K562 (cell line): ENCODE results near the gene ZMIZ1. TPM values are rescaled to one million over a fixed set of nuclear protein-coding genes. Genes with fewer than 3 reads are reported as not detected.
A peak's percentile ranks its signal among the peaks of the same experiment; 100 is the strongest.

Experiments
- COPS2 ChIP-seq: fragments of 450-650 bp; conservative IDR thresholded peaks from 2 replicates; pipeline ENCODE4 v1.6.1; 2016; ENCODE audit warnings: mild to moderate bottlenecking, moderate library complexity
- E2F5 ChIP-seq: sonication (generic); formaldehyde crosslinking; IDR thresholded peaks from 2 replicates; pipeline ENCODE4 v1.8.0; 2022; ENCODE audit warnings: mild to moderate bottlenecking, missing genetic modification reagents
- EP300 ChIP-seq: IDR thresholded peaks from 2 replicates; pipeline ENCODE4 v1.6.1; 2012; ENCODE audit warnings: low read length, improper control_type of control experiment
- FOS ChIP-seq: IDR thresholded peaks from 3 replicates; pipeline ENCODE4 v1.6.1; 2011; ENCODE audit not compliant: insufficient read length; ENCODE audit errors: extremely low read depth
- GABPB2 ChIP-seq: fragments of 250-450 bp; sonication (Bioruptor Pico); conservative IDR thresholded peaks from 2 replicates; pipeline ENCODE4 v1.5.1; 2021; ENCODE audit warnings: mild to moderate bottlenecking
- HMBOX1 ChIP-seq: sonication (generic); IDR thresholded peaks from 2 replicates; pipeline ENCODE4 v1.6.1; 2016
- HMGN3 ChIP-seq: IDR thresholded peaks from 2 replicates; pipeline ENCODE4 v1.6.1; 2011; ENCODE audit warnings: borderline replicate concordance, low read depth, mild to moderate bottlenecking, mixed read lengths, low read length; ENCODE audit not compliant: insufficient read length; ENCODE audit errors: extremely low read depth
- KLF6 ChIP-seq: fragments of 250-450 bp; sonication (Bioruptor Pico); IDR thresholded peaks from 2 replicates; pipeline ENCODE4 v1.4.0; 2020; ENCODE audit warnings: mild to moderate bottlenecking, moderate library complexity, borderline replicate concordance
- MAX ChIP-seq: sonication (generic); formaldehyde crosslinking; IDR thresholded peaks from 2 replicates; pipeline ENCODE4 v1.9.0; 2022; ENCODE audit warnings: mild to moderate bottlenecking, missing genetic modification reagents
- MCM7 ChIP-seq, 2 experiments: fragments of 450-650 bp; IDR thresholded peaks; 2 replicates each; pipeline ENCODE4 v1.6.1; 2016 to 2018
- NCOA2 ChIP-seq, 2 experiments: fragments of 450-650 bp; IDR thresholded peaks; 2 replicates each; pipeline ENCODE4 v1.6.1; 2018; ENCODE audit warnings: mild to moderate bottlenecking in 2 of 2, moderate library complexity in 1 of 2; ENCODE audit not compliant: partially characterized antibody in 2 of 2
- NELFE ChIP-seq: IDR thresholded peaks from 2 replicates; pipeline ENCODE4 v1.6.1; 2011; ENCODE audit warnings: mild to moderate bottlenecking; ENCODE audit not compliant: insufficient read depth, insufficient read length
- NR2C1 ChIP-seq, 2 experiments: fragments of 450-650 bp; IDR thresholded peaks; 2 replicates each; pipeline ENCODE4 v1.6.1; 2017; ENCODE audit warnings: mild to moderate bottlenecking in 2 of 2, antibody characterized with exemption in 1 of 2, inconsistent platforms in 1 of 2, missing compliant biosample characterization in 1 of 2, missing genetic modification characterization in 1 of 2
- PHF8 ChIP-seq: fragments of 200-600 bp; sonication (generic); IDR thresholded peaks from 2 replicates; pipeline ENCODE4 v1.6.1; 2012; ENCODE audit warnings: mixed run types, mild to moderate bottlenecking, inconsistent platforms, low read length, moderate library complexity, borderline replicate concordance
- PRPF4 ChIP-seq: fragments of 200-400 bp; formaldehyde crosslinking; IDR thresholded peaks from one replicate; pipeline ENCODE4 v1.6.1; 2017; ENCODE audit warnings: low read length, low read depth, mild to moderate bottlenecking; ENCODE audit not compliant: insufficient read depth, poor library complexity, severe bottlenecking
- RNF2 ChIP-seq: sonication (generic); IDR thresholded peaks from 2 replicates; pipeline ENCODE4 v1.6.1; 2016
- SMAD3 ChIP-seq: fragments of 450-650 bp; formaldehyde crosslinking; conservative IDR thresholded peaks from 2 replicates; pipeline ENCODE4 v1.4.0; 2020; ENCODE audit warnings: mild to moderate bottlenecking
- SP2 ChIP-seq: IDR thresholded peaks from 2 replicates; pipeline ENCODE4 v1.6.1; 2011; ENCODE audit warnings: mild to moderate bottlenecking, low read depth, low read length, moderate library complexity; ENCODE audit not compliant: poor library complexity, severe bottlenecking; ENCODE audit errors: extremely low read depth
- SREBF1 ChIP-seq: fragments of 150-350 bp; IDR thresholded peaks from 2 replicates; pipeline ENCODE4 v1.6.1; 2014; ENCODE audit warnings: antibody characterized with exemption, low read depth, low read length, borderline replicate concordance
- SRSF1 ChIP-seq: fragments of 200-400 bp; formaldehyde crosslinking; IDR thresholded peaks from 2 replicates; pipeline ENCODE4 v1.6.1; 2017; ENCODE audit warnings: mild to moderate bottlenecking, low read depth, low read length, moderate library complexity
- TEAD4 ChIP-seq, 2 experiments: sonication (generic) in 1 of 2; formaldehyde crosslinking in 1 of 2; IDR thresholded peaks; 2 replicates each; pipeline versions ENCODE4 v1.6.1 to v1.8.0; 2012 to 2022; ENCODE audit warnings: borderline replicate concordance in 1 of 2, inconsistent platforms in 1 of 2, low read length in 1 of 2, mild to moderate bottlenecking in 1 of 2, missing genetic modification reagents in 1 of 2
- TGIF2 ChIP-seq: sonication (generic); formaldehyde crosslinking; IDR thresholded peaks from 2 replicates; pipeline ENCODE4 v1.8.1; 2022; ENCODE audit warnings: mild to moderate bottlenecking, missing genetic modification reagents, moderate library complexity
- THRAP3 ChIP-seq: fragments of 450-650 bp; IDR thresholded peaks from 2 replicates; pipeline ENCODE4 v1.6.1; 2016; ENCODE audit warnings: mild to moderate bottlenecking, inconsistent platforms, borderline replicate concordance
- ZC3H4 ChIP-seq: sonication (generic); formaldehyde crosslinking; IDR thresholded peaks from 2 replicates; pipeline ENCODE4 v1.9.0; 2021; ENCODE audit warnings: missing genetic modification reagents, borderline replicate concordance
- ZC3H8 ChIP-seq: fragments of 450-650 bp; IDR thresholded peaks from 2 replicates; pipeline ENCODE4 v1.6.1; 2017
- ZFX ChIP-seq: sonication (generic); formaldehyde crosslinking; IDR thresholded peaks from 2 replicates; pipeline ENCODE4 v1.8.0; 2022; ENCODE audit warnings: mild to moderate bottlenecking, missing genetic modification reagents, moderate library complexity
- ZNF232 ChIP-seq: sonication (generic); formaldehyde crosslinking; IDR thresholded peaks from 2 replicates; pipeline ENCODE4 v1.8.0; 2022; ENCODE audit warnings: mild to moderate bottlenecking, missing genetic modification reagents
- ZNF584 ChIP-seq: fragments of 200-800 bp; sonication (Bioruptor generic); IDR thresholded peaks from 2 replicates; pipeline ENCODE4 v1.6.1; 2016; ENCODE audit warnings: low read depth, mild to moderate bottlenecking, missing genetic modification characterization, missing compliant biosample characterization
- polyA plus RNA-seq, 8 experiments: library from polyadenylated mRNA; depleted of rRNA in 4 of 8; stranded (reverse) in 5 of 8; unstranded in 3 of 8; fragments of >200 nt; fragmentation: Nextera tagmentation in 2 of 8; fragmentation: Illumina TruSeq in 1 of 8; extraction: Ambion mirVana in 2 of 8; extraction: Trizol in 1 of 8; gene quantifications; 2 replicates each; pipeline versions ENCODE4 v1.2.1 to v1.2.3, GENCODE V29; 2011 to 2014; ENCODE audit warnings: inconsistent platforms in 1 of 8, missing spikeins in 1 of 8
- total RNA-seq, 7 experiments: library from RNA; depleted of rRNA in 6 of 7; stranded (reverse); fragments of >200 nt in 6 of 7; fragmentation: Illumina TruSeq in 2 of 7; extraction: Trizol in 2 of 7; gene quantifications; 2 replicates each; pipeline versions ENCODE4 v1.2.1 to v1.2.3, GENCODE V29; 2011 to 2021; ENCODE audit warnings: low replicate concordance in 1 of 7

The ZMIZ1 gene
- total and polyA plus RNA-seq, 9 of the 15 experiments (the other 6 are each of a cell fraction or from before 2014, with no cell fraction given) = 1.0 to 37.3 (median 4.3) TPM

DNA sequence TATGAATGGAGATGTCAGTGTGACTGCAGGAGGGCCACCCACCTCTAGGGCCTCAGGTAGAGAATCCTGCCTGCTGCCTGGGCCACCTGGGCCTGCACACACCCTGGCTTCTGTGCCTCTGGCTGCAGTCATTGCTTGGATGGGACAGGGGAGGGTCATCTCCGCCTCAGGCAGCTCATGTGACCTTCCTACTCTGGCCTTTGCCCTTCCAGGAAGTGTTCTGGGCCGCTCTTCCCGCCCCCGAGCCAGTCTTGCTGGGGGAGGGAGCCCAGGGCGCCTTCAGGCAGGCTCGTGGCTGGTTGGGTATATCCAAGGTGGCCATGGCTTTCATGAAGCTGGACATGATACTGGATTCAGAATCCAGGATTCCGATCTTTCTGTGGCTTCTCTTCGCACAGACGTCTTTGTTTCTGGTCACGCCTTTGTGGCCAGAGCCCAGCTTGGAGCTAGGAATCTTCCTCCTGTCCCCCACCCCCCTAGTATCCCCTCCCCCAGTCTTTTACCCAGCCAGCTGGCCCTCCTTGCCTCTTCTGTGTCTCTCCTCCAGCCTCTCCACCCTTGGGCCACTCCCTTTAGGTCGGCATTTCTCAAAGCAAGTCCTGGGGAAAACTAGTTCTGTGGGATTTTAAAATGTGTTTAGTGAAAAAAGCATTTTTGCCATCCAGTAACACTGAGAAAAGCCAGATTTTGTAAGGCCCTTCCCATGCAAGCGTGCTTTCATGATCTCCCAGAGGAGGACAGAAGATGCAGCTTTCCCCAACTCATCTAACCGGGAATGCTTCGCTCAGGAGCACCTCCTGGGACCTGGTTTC is 119.6 kb downstream of the ZMIZ1 start (continued):
- TF ChIP-seq NCOA2 (IDR thresholded peaks at IDR 0.05; ENCODE audit: partially characterized antibody in 2 of 2) (no peak), ZC3H4 (no peak), ZFX (no peak), E2F5 (CRISPR knock-in tag) (no peak), ZNF232 (no peak), SP2 (no peak), TEAD4 (IDR thresholded peaks at IDR 0.05; ENCODE audit: low read length) (no peak), TEAD4 (CRISPR knock-in tag; IDR thresholded peaks at IDR 0.05; ENCODE audit: borderline replicate concordance) (no peak), MCM7 (IDR thresholded peaks at IDR 0.05) (no peak), COPS2 (no peak), PHF8 (no peak), SRSF1 (no peak), TGIF2 (CRISPR knock-in tag) (no peak), NR2C1 (IDR thresholded peaks at IDR 0.05) (peak; percentile 85), NR2C1 (tag; IDR thresholded peaks at IDR 0.05) (peak; percentile 94), FOS (no peak), GABPB2 (CRISPR knock-in tag) (no peak), HMBOX1 (no peak), HMGN3 (no peak), EP300 (no peak), RNF2 (no peak), PRPF4 (no peak), THRAP3 (no peak), SMAD3 (CRISPR knock-in tag) (no peak), MAX (CRISPR knock-in tag) (no peak), SREBF1 (no peak), ZNF584 (CRISPR knock-in tag) (no peak), ZC3H8 (no peak), NELFE (no peak), KLF6 (CRISPR knock-in tag) (no peak)
